NK-92 treated with Interleukin-12 subunit alpha and Interleukin-12 subunit beta, amount 100 ng/mL, for 24 hours (cell line): ENCODE data around the gene MPZL1.

Experiments
- DNase-seq: peaks from one replicate; lab custom pipeline; 2025; lab: John Stamatoyannopoulos, UW

Gene MPZL1

GRCh38 chr1:167751676-167752075, 29.9 kb downstream of the MPZL1 start:
- no peak for DNase-seq

- DNase-seq, result no peak
Measured at GRCh38 chr1:167752219-167752985, 30.6 kb downstream of the MPZL1 start.

- no peak for DNase-seq
Measured at GRCh38 chr1:167755654-167756053, 33.9 kb downstream of the MPZL1 start.

- DNase-seq, result no peak
Measured at GRCh38 chr1:167756730-167757405, 35.1 kb downstream of the MPZL1 start.

- no peak for DNase-seq
Measured at GRCh38 chr1:167757433-167758309, 35.9 kb downstream of the MPZL1 start.

- DNase-seq, result no peak
Measured at GRCh38 chr1:167761400-167761799, 39.6 kb downstream of the MPZL1 start.

- no peak for DNase-seq
Measured at GRCh38 chr1:167762061-167762746, 40.4 kb downstream of the MPZL1 start.

GRCh38 chr1:167763525-167764220, 41.9 kb downstream of the MPZL1 start:
- DNase-seq, result no peak

- DNase-seq, result no peak
Measured at GRCh38 chr1:167764458-167765330, 42.9 kb downstream of the MPZL1 start.

GRCh38 chr1:167765496-167765895, 43.7 kb downstream of the MPZL1 start:
- DNase-seq, result no peak

GRCh38 chr1:167766538-167766937, 44.8 kb downstream of the MPZL1 start:
- no peak for DNase-seq

- no peak for DNase-seq
Measured at GRCh38 chr1:167767761-167768160, 46.0 kb downstream of the MPZL1 start.

- DNase-seq, result no peak
Measured at GRCh38 chr1:167770127-167770526, 48.3 kb downstream of the MPZL1 start.

GRCh38 chr1:167772436-167772835, 50.7 kb downstream of the MPZL1 start:
- DNase-seq, result no peak

- DNase-seq, result no peak
Measured at GRCh38 chr1:167773516-167773915, 51.7 kb downstream of the MPZL1 start.

GRCh38 chr1:167774710-167775109, 52.9 kb downstream of the MPZL1 start:
- no peak for DNase-seq

GRCh38 chr1:167775178-167775577, 53.4 kb downstream of the MPZL1 start:
- no peak for DNase-seq

- DNase-seq, result no peak
Measured at GRCh38 chr1:167776151-167776550, 54.4 kb downstream of the MPZL1 start.

GRCh38 chr1:167776616-167777268, 55.0 kb downstream of the MPZL1 start:
- no peak for DNase-seq

GRCh38 chr1:167777269-167777650, 55.5 kb downstream of the MPZL1 start:
- DNase-seq, result no peak
